Measurements from ENCODE around the gene PGGT1B. TPM values are rescaled to one million over a fixed set of nuclear protein-coding genes. Genes with fewer than 3 reads are reported as not detected.

The PGGT1B gene
- polyA plus RNA-seq, 1 experiment, result 4.1 TPM

GRCh38 chr5:115272297-115272958 lies 9.8 kb upstream of the PGGT1B start:
- no peak for DNase-seq (ENCODE audit: low read depth, low spot score)
- CTCF ChIA-PET, result no interaction called here
- POLR2A ChIA-PET, result no interaction called here
- no peaks in the 10 kb centered on the region for H3K9me3 ChIP-seq (ENCODE audit: control insufficient read depth, insufficient read depth, low read length)
- H3K27me3 ChIP-seq (ENCODE audit: control insufficient read depth, insufficient read depth, low read length), result no peaks in the 10 kb centered on the region
- no peak overlapping the region for H3K4me3 ChIP-seq (ENCODE audit: low read depth, low read length)
- no peak overlapping the region for H3K27ac ChIP-seq (ENCODE audit: low read depth, low read length)
- TF ChIP-seq, protein P1, sequence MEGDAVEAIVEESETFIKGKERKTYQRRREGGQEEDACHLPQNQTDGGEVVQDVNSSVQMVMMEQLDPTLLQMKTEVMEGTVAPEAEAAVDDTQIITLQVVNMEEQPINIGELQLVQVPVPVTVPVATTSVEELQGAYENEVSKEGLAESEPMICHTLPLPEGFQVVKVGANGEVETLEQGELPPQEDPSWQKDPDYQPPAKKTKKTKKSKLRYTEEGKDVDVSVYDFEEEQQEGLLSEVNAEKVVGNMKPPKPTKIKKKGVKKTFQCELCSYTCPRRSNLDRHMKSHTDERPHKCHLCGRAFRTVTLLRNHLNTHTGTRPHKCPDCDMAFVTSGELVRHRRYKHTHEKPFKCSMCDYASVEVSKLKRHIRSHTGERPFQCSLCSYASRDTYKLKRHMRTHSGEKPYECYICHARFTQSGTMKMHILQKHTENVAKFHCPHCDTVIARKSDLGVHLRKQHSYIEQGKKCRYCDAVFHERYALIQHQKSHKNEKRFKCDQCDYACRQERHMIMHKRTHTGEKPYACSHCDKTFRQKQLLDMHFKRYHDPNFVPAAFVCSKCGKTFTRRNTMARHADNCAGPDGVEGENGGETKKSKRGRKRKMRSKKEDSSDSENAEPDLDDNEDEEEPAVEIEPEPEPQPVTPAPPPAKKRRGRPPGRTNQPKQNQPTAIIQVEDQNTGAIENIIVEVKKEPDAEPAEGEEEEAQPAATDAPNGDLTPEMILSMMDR (IDR thresholded peaks at IDR 0.05; ENCODE audit: low read depth, low read length), result no peak

- POLR2A ChIA-PET, result no interaction called here
- TF ChIP-seq, protein P1 (IDR thresholded peaks at IDR 0.05; ENCODE audit: low read depth, low read length), result no peak
- Histone ChIP-seq H3K4me3 (ENCODE audit: low read depth, low read length) (no peak overlapping the region), H3K27ac (ENCODE audit: low read depth, low read length) (no peak overlapping the region), H3K27me3 (ENCODE audit: control insufficient read depth, insufficient read depth, low read length) (no peaks in the 10 kb centered on the region), H3K9me3 (ENCODE audit: control insufficient read depth, insufficient read depth, low read length) (no peaks in the 10 kb centered on the region)
- DNase-seq (ENCODE audit: low read depth, low spot score), result no peak
- CTCF ChIA-PET, result no interaction called here
Observed at GRCh38 chr5:115271295-115272050, 8.8 kb upstream of the PGGT1B start.

- Histone ChIP-seq H3K4me3 (ENCODE audit: low read depth, low read length) (no peak overlapping the region), H3K27ac (ENCODE audit: low read depth, low read length) (no peak overlapping the region), H3K9me3 (ENCODE audit: control insufficient read depth, insufficient read depth, low read length) (no peaks in the 10 kb centered on the region; the same call in 1 of the 2 replicates), H3K27me3 (ENCODE audit: control insufficient read depth, insufficient read depth, low read length) (no peaks in the 10 kb centered on the region)
- no peak for DNase-seq (ENCODE audit: low read depth, low spot score)
- ChIA-PET CTCF (no interaction called here), POLR2A (no interaction called here)
- TF ChIP-seq, protein P1 (IDR thresholded peaks at IDR 0.05; ENCODE audit: low read depth, low read length), result no peak
Observed at GRCh38 chr5:115267617-115268016, 4.9 kb upstream of the PGGT1B start.

- Histone ChIP-seq H3K27ac (ENCODE audit: low read depth, low read length) (no peak overlapping the region), H3K9me3 (ENCODE audit: control insufficient read depth, insufficient read depth, low read length) (peaks cover 3% of the 10 kb centered on the region; the same call in 1 of the 2 replicates), H3K27me3 (ENCODE audit: control insufficient read depth, insufficient read depth, low read length) (no peaks in the 10 kb centered on the region), H3K4me3 (ENCODE audit: low read depth, low read length) (no peak overlapping the region)
- ChIA-PET POLR2A (no interaction called here), CTCF (interaction anchor here (0.6 kb wide), 1 partner anchor 19 kb away, joined by 3 read pairs; no protein-coding TSS in a partner anchor)
- TF ChIP-seq, protein P1 (IDR thresholded peaks at IDR 0.05; ENCODE audit: low read depth, low read length), result no peak
- DNase-seq (ENCODE audit: low read depth, low spot score), result no peak
Observed at GRCh38 chr5:115265220-115265619, 2.5 kb upstream of the PGGT1B start.

GRCh38 chr5:115264786-115265185 lies 2.1 kb upstream of the PGGT1B start:
- Histone ChIP-seq H3K4me3 (ENCODE audit: low read depth, low read length) (no peak overlapping the region), H3K27ac (ENCODE audit: low read depth, low read length) (no peak overlapping the region), H3K9me3 (ENCODE audit: control insufficient read depth, insufficient read depth, low read length) (peaks cover 3% of the 10 kb centered on the region; the same call in 1 of the 2 replicates), H3K27me3 (ENCODE audit: control insufficient read depth, insufficient read depth, low read length) (no peaks in the 10 kb centered on the region)
- DNase-seq (ENCODE audit: low read depth, low spot score), result no peak
- ChIA-PET CTCF (no interaction called here), POLR2A (no interaction called here)
- TF ChIP-seq, protein P1 (IDR thresholded peaks at IDR 0.05; ENCODE audit: low read depth, low read length), result no peak

Measured in AG04450 (cell line).